ENCODE measurements around the gene PRELID3B.
"Not testable (repeated sequence)": the region's sequence is repeated elsewhere in the genome, so short reads cannot be mapped to it uniquely, and the experiment has no call there.

Gene PRELID3B

GRCh38 chr20:59026904-59027740, 15.5 kb downstream of the PRELID3B start:
- no peak for DNase-seq (ENCODE audit: low read depth in 1 of 2, low spot score in 1 of 2)

- DNase-seq (ENCODE audit: low read depth in 1 of 2, low spot score in 1 of 2): no peak
These were observed 17.1 kb downstream of the PRELID3B start for GRCh38 chr20:59025511-59025910.

DNA sequence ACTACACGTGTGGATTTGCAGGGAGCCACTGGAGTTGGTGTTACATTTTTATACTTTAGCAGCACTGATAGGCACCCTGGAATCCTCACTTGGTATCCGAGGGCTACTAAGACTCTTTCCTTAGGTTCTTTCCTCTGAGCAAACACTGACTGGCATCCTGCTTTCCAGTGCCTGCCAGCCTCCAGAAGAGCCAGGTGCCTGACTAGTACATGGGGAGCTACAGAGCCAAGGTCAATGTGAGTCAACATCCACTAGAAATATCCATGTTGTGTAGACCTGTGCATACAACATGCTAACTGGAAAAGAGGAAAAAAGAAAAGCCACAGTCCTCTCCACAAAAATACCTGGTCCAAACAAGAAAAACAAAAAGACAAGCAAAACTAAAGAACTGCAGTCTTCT, 17.5 kb downstream of the PRELID3B start:
- no peak for DNase-seq (ENCODE audit: low read depth in 1 of 2, low spot score in 1 of 2)

DNA sequence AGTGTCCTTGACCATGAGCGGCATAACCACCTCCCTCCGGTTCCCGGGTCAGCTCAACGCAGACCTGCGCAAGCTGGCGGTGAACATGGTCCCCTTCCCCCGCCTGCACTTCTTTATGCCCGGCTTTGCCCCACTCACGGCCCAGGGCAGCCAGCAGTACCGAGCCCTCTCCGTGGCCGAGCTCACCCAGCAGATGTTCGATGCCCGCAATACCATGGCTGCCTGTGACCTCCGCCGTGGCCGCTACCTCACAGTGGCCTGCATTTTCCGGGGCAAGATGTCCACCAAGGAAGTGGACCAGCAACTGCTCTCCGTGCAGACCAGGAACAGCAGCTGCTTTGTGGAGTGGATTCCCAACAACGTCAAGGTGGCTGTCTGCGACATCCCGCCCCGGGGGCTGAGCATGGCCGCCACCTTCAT, 18.5 kb downstream of the PRELID3B start:
- DNase-seq (ENCODE audit: low read depth in 1 of 2, low spot score in 1 of 2): no peak

GRCh38 chr20:59023616-59024015, 19.0 kb downstream of the PRELID3B start:
- DNase-seq (ENCODE audit: low read depth in 1 of 2, low spot score in 1 of 2): no peak

DNA sequence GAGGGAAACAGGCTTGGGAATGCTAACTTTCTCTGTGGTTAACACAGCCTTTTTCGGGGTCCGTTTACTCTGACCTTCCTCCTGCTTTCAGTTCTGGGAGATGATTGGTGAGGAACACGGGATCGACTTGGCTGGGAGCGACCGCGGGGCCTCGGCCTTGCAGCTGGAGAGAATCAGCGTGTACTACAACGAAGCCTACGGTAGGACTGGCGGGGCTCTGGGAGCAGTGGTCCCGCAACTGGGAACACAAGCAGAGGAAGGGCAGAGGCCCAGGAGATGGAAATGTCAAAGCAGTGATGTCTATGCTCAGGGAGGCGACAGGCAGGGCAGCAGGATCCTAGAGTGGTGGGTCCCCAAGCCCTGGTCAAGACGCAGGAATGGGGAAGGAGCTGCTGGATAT, 19.8 kb downstream of the PRELID3B start:
- no peak for DNase-seq (ENCODE audit: low read depth in 1 of 2, low spot score in 1 of 2)

GRCh38 chr20:59020938-59021551, 21.5 kb downstream of the PRELID3B start:
- no peak for DNase-seq (ENCODE audit: low read depth in 1 of 2, low spot score in 1 of 2)

GRCh38 chr20:59019217-59019616, 23.4 kb downstream of the PRELID3B start, which contains the start of gene TUBB1:
Gene TUBB1, plus strand, starts transcription at chr20:59019429. Its CDS starts 94 bp downstream, at chr20:59019523.
- no peak for DNase-seq (ENCODE audit: low read depth in 1 of 2, low spot score in 1 of 2)

- no peak for DNase-seq (ENCODE audit: low read depth in 1 of 2, low spot score in 1 of 2)
These were observed 23.8 kb downstream of the PRELID3B start for GRCh38 chr20:59018817-59019216.

DNA sequence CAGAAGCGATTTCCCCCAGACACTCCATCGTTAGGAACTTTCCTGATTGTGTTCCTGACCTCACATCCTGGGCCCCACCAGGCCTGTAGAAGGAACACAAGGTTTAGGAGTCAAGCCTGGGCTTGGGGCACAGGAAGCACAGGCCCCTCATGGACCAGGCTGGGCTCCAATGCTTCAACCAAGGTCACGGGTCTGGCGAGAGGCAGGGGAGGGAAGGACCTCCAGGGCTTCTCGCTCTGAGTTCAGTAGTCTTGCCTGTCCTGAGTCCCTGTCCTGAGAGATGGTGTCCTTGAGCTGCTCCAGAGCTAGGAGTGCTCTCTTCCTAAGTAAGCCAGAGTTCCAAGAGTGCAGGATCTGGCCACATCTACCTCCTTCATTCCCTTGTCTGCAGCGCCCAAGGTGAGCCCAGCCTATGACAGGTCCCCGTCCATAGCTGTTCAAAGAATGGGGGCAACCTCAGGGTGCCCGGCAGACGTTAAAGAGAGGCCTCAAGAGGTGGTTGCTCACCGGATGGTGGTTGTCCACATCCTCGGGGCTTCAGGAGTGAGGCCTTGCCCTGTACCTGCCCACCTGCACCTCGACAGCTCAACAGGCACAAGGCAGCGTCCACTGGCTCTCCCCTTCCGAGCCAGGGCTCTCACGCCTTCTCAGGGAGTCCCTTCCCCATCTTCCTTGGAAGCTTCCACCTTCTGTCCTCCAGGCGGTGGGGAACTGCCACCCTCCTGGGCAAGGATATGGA, 24.9 kb downstream of the PRELID3B start:
- no peak for DNase-seq (ENCODE audit: low read depth in 1 of 2, low spot score in 1 of 2)

GRCh38 chr20:59016795-59017492, 25.6 kb downstream of the PRELID3B start:
- no peak for DNase-seq (ENCODE audit: low read depth in 1 of 2, low spot score in 1 of 2)

- DNase-seq (ENCODE audit: low read depth in 1 of 2, low spot score in 1 of 2): no peak
These were observed 26.5 kb downstream of the PRELID3B start for GRCh38 chr20:59015812-59016711.

DNA sequence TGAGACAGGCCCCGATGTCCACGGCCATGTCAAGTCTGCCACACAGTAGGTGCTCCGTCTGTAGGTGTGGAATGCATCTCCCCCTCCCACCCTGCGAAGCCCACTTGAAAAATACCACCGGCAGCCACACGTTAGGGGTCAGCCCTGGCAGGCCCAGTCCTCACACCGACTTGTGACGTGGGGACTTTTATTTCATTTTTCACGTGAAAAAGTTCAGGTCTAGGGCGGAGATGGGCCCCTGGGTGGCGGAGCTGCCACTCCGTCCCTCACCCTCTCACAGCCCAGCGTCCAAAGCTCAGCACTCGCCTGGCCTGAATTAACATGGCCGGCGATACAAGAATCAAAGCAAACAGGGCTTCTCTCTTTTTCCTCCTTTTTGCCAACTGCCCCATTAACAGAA, 27.2 kb downstream of the PRELID3B start:
- DNase-seq (ENCODE audit: low read depth in 1 of 2, low spot score in 1 of 2): no peak

DNA sequence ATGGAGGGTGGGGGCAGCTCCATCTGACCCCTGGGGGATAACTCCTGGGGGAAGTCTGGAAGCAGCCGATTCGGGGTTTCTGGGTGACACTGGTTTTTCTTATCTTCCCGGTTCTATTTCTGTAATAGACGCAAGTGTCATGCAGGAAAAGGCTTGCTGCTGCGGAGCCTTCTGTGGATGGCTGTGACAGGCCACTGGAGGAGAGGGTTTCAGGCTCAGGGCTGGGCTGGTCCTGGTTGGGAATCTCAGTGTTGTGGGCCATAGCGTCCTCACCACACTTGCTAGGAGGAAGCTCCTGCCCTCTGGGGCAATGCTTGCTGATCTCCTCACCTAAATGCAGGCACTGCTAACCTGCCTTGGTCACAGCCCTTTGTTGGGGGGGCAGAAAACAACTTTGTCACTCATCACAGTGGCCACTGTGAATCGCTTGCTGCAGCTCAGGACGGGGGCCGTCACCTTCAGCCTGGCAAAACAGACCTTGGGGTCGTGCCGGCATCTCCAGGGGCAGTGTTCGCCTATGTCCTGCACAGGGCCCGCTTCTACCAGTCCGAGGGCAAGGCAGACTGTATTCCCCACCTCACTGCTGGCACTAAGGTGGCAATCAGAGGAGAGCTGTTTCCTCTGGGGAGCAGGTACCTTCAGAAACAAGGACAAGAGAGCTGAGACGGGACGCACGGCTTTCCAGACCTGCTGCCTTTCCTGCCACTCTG, 27.8 kb downstream of the PRELID3B start:
- no peak for DNase-seq (ENCODE audit: low read depth in 1 of 2, low spot score in 1 of 2)

- no peak for DNase-seq (ENCODE audit: low read depth in 1 of 2, low spot score in 1 of 2)
These were observed 28.5 kb downstream of the PRELID3B start for GRCh38 chr20:59013959-59014608.

GRCh38 chr20:59013031-59013951, 29.3 kb downstream of the PRELID3B start:
- DNase-seq (ENCODE audit: low read depth in 1 of 2, low spot score in 1 of 2): no peak

DNA sequence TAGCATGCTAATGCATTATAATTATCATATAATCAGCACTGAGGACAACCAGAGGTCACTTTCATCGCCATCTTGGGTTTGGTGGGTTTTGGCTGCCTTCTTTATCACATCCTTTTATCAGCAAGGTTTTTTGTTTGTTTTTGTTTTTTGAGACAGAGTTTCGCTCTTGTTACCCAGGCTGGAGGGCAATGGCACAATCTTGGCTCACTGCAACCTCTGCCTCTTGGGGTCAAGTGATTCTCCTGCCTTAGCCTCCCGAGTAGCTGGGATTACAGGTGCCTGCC, 30.8 kb downstream of the PRELID3B start:
- not testable (repeated sequence) for DNase-seq (ENCODE audit: low read depth in 1 of 2, low spot score in 1 of 2)

All from activated T-helper 1 cell treated with anti-CD3 and anti-CD28 coated beads, Interleukin-2, amount 50 U/mL, for 16 hours (primary cell).